Activated CD4-positive, alpha-beta T cell treated with anti-CD3 and anti-CD28 coated beads for 24 hours (primary cell): Measurements from ENCODE around the gene TTYH3.

Source experiments
- DNase-seq, 2 donors: peaks; one replicate each; pipeline ENCODE4 v3.0.0-alpha.2; 2020; ENCODE audit warnings: low read depth in 2 of 2

TTYH3 gene

DNA sequence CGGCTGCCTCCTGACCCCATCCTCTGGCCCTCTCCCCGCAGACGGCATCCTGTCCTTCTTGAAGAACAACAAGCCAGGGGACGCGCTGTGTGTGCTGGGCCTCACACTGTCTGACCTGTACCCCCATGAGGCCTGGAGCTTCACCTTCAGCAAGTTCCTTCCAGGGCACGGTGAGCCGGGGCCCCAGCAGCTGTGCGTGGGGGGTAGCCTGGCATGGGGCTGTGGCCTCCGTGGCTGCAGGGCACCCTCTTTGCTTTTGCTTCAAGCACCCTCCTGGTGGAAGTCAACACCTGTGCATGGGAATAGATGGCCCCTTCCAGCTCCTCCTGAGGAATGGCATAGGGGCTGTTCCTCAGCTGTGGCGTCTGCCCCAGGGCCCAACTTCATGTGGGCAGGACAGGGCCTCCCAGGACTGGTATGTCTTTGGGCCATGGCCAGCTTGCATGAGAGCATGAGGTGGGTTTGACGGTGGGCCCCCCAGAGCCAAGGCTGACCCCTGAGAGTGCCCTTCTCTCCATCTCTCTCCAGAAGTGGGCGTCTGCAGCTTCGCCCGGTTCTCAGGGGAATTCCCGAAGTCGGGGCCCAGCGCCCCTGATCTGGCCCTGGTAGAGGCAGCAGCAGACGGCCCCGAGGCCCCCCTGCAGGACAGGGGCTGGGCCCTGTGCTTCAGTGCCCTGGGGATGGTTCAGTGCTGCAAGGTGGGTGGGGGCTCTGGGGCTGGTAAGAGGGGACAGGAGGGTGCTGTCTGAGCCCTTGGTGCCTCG lies 76.9 kb downstream of the TTYH3 start:
- no peak for DNase-seq

DNA sequence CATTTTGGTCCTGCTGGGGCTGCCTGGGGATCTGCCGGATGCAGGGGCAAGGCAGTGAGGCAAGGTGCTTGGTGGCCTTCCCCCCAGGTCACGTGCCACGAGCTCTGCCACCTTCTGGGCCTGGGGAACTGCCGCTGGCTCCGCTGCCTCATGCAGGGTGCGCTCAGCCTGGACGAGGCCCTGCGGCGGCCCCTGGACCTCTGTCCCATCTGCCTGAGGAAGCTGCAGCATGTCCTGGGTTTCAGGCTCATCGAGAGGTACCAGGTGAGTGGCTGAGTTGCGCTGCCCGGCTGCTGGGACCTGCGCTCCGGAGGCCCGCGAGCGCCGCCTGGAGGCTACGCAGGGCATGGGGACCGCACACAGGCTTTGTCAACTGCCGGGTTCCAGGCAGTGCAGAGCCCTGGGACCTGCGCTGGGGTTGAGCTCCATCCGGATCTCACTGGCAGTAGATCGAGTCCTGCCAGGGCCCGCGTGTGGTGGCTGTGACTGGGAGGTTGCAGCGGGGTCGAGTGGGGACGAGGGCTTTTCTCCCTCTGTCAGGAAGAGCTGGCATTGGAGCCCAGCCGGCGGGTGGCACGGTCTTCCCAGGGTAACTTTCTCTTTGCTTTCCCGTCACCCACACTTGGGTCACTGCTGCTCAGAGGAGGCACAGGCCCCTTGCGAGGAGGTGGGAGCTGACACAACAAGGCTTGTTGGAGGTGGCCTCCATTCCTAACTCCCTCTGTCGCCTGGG lies 77.9 kb downstream of the TTYH3 start:
- DNase-seq = peak; percentile 63 to 71

DNA sequence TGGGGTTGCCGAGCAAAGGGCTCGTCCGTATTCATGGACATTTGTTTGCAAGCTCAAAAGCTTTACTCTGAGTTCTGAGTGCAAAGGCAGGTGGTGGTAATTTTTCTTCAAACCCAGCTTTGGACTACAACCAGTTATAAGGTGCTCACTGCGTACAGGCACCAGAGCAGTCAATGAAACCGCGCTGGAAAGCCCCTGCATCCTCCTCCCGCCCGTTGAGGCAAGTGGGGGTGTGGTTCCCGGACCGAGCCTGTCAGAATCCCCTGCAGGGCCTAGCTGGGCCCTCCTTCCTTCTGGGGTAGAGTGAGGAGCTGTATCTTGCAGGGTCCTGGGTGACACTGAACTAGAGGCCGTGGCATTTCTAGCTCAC lies 78.5 kb downstream of the TTYH3 start:
- DNase-seq = peak in 1 of 2 donors; percentile 29

- DNase-seq = no peak
Measured at GRCh38 chr7:2710901-2711551, 79.2 kb downstream of the TTYH3 start.

- no peak for DNase-seq
Measured at GRCh38 chr7:2711895-2712675, 80.3 kb downstream of the TTYH3 start.

DNA sequence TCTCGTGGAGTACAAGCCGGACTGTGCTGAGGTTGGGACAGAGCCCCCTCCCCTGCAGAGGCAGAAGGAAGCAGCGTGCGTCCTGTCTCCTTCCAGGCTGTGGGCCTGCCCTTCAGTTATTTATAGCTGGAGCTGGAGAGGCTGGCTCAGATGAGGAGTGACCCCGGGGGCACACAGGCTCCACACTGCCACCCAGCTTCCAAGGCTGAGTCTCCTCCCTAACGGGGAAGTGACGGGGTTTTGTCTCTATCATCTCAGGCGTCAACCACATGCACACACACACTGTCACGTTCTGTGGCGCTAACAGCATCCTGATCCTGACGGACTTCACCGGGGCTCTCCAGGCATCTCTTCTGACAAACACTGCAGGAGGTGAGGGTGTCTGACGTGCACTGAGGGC lies 81.6 kb downstream of the TTYH3 start:
- no peak for DNase-seq

GRCh38 chr7:2713978-2714377 lies 82.2 kb downstream of the TTYH3 start:
- DNase-seq = no peak
